ENCODE results near the gene TSPAN9. TPM values are rescaled to one million over a fixed set of nuclear protein-coding genes. Genes with fewer than 3 reads are reported as not detected.

The TSPAN9 gene
- total RNA-seq, 1 donor from 2014 or later, result 49.4 TPM

DNA sequence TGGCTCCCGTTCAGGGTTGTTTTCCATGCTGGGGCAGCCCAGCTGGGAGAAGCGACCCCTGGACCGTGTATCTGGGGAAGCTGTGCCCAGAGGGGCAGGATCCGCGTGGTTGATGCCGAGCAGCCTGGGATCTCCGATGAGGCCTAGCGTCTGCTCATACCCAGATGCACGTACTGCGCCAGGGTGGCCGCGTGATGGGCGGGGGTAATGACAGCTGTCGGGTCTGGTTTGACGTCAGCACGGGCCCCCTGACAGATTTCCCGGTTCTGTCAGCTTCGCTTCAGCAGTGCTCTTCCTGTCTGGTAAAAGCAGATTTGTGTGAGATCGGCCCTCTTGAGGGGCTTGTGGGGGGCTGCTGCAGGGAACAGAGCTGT, 147.3 kb downstream of the TSPAN9 start:
- H3K27me3 Mint-ChIP-seq (ENCODE audit: low read depth), result no peaks in the 10 kb centered on the region
- peaks cover 7% of the 10 kb centered on the region for H3K9me3 Mint-ChIP-seq
- no peak overlapping the region for H3K4me3 Mint-ChIP-seq
- H3K27ac Mint-ChIP-seq, result no peak overlapping the region
- TF ChIP-seq, protein P1, sequence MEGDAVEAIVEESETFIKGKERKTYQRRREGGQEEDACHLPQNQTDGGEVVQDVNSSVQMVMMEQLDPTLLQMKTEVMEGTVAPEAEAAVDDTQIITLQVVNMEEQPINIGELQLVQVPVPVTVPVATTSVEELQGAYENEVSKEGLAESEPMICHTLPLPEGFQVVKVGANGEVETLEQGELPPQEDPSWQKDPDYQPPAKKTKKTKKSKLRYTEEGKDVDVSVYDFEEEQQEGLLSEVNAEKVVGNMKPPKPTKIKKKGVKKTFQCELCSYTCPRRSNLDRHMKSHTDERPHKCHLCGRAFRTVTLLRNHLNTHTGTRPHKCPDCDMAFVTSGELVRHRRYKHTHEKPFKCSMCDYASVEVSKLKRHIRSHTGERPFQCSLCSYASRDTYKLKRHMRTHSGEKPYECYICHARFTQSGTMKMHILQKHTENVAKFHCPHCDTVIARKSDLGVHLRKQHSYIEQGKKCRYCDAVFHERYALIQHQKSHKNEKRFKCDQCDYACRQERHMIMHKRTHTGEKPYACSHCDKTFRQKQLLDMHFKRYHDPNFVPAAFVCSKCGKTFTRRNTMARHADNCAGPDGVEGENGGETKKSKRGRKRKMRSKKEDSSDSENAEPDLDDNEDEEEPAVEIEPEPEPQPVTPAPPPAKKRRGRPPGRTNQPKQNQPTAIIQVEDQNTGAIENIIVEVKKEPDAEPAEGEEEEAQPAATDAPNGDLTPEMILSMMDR (IDR thresholded peaks at IDR 0.05; ENCODE audit: unreplicated experiment), result no peak
- H3K36me3 Mint-ChIP-seq, result peaks cover 11% of the 10 kb centered on the region
- H3K4me1 Mint-ChIP-seq, result peaks cover under 1% of the 10 kb centered on the region
- no peak for DNase-seq (ENCODE audit: low spot score in 2 of 2, unreplicated experiment in 2 of 2)

DNA sequence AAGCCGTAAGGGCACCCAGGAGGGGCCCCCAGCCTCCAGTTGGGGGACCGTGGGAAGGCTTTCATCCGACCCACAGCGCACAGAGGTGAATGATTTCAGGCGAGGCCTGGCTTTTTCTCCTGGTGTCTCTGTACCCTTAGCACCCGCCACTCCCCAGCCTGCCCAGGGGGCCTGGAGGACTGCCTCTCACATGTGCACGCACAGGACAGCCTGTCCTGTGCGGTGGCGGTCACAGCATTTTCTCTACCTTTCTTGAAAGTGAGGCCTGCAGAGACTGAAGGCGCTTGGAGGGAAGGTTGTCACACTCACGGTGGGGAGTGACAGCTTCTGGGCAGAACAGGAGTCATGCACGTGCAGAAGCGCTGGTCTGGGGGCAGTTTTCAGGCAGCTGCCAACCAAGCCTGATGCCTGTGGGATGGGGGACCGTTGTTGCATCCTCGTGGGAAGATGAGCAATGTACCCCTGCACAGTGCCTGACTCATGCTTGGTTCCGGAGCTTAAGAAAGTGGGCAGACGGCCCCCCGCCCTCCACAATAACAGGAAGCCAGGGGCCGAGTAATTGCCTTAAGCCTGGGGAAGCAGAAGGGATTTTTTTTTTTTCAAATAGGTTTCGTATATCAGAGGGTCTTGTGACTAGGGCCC, 148.1 kb downstream of the TSPAN9 start:
- no peaks in the 10 kb centered on the region for H3K27me3 Mint-ChIP-seq (ENCODE audit: low read depth)
- H3K9me3 Mint-ChIP-seq, result peaks cover 7% of the 10 kb centered on the region
- H3K36me3 Mint-ChIP-seq, result peaks cover 11% of the 10 kb centered on the region
- H3K4me1 Mint-ChIP-seq, result no peaks in the 10 kb centered on the region
- H3K4me3 Mint-ChIP-seq, result no peak overlapping the region
- TF ChIP-seq, protein P1 (IDR thresholded peaks at IDR 0.05; ENCODE audit: unreplicated experiment), result no peak
- no peak for DNase-seq (ENCODE audit: low spot score in 2 of 2, unreplicated experiment in 2 of 2)
- no peak overlapping the region for H3K27ac Mint-ChIP-seq

- Mint-ChIP-seq H3K27ac (no peak overlapping the region), H3K9me3 (peaks cover 7% of the 10 kb centered on the region), H3K36me3 (peaks cover 10% of the 10 kb centered on the region), H3K4me1 (peaks cover 2% of the 10 kb centered on the region), H3K4me3 (no peak overlapping the region), H3K27me3 (ENCODE audit: low read depth) (no peaks in the 10 kb centered on the region)
- no peak for DNase-seq (ENCODE audit: low spot score in 2 of 2, unreplicated experiment in 2 of 2)
- TF ChIP-seq, protein P1 (IDR thresholded peaks at IDR 0.05; ENCODE audit: unreplicated experiment), result no peak
Measured at GRCh38 chr12:3225796-3226180, 148.6 kb downstream of the TSPAN9 start.

GRCh38 chr12:3226264-3226663, 149.1 kb downstream of the TSPAN9 start:
- no peak for DNase-seq (ENCODE audit: low spot score in 2 of 2, unreplicated experiment in 2 of 2)
- no peak overlapping the region for H3K4me3 Mint-ChIP-seq
- H3K36me3 Mint-ChIP-seq, result peaks cover 9% of the 10 kb centered on the region
- peaks cover 7% of the 10 kb centered on the region for H3K4me1 Mint-ChIP-seq
- H3K9me3 Mint-ChIP-seq, result peaks cover 7% of the 10 kb centered on the region
- no peaks in the 10 kb centered on the region for H3K27me3 Mint-ChIP-seq (ENCODE audit: low read depth)
- TF ChIP-seq, protein P1 (IDR thresholded peaks at IDR 0.05; ENCODE audit: unreplicated experiment), result no peak
- H3K27ac Mint-ChIP-seq, result no peak overlapping the region

DNA sequence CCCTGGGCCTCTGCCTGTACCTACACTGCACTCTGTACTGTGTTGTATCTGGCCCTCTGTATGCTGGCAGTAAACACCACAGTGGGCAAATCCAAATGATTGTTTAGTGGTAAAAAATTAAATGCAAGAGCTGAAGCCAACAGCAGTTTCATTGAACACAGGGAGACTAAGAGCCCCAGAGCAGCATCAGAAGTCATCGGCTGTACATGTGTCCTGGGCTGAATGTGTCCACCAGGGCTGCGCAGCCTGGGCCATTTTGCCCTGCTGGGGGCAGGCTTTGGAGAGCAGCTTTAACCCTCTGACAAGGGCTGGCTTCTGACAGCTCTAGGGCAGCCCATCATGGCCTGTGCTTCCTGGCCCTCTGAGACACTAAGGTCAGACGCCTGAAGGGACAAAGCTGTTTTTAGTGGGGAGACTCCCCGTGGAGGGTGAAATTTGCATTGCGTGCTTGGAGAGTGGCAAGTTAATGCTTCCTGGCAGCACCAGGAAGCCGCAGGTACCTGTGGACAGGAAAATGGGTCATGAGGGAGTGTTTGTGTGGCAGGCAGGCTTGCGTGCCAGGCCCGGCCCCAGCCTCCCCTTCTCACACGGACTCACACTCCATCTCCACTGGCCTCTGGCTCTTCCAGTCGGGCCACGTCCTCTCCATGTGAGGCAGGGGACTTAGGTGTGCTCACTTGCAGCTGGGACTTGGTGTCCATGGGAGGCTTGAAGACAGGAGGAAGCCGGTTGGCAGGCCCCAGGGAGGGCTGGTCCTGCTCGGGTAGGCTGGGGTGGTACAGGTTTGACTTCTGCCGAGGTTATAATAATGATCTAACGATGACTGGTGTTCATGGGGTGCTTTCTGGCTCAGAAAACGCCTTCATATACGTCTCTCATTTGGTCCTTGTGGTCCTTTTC, 150.1 kb downstream of the TSPAN9 start:
- Mint-ChIP-seq H3K36me3 (peaks cover 9% of the 10 kb centered on the region), H3K4me1 (peaks cover 15% of the 10 kb centered on the region), H3K4me3 (no peak overlapping the region), H3K27me3 (ENCODE audit: low read depth) (no peaks in the 10 kb centered on the region), H3K9me3 (peaks cover 7% of the 10 kb centered on the region), H3K27ac (no peak overlapping the region)
- TF ChIP-seq, protein P1 (IDR thresholded peaks at IDR 0.05; ENCODE audit: unreplicated experiment), result no peak
- no peak for DNase-seq (ENCODE audit: low spot score in 2 of 2, unreplicated experiment in 2 of 2)

Measured in mesothelial cell of epicardium (in vitro differentiated cells).